Ovary (tissue), 1 donor: ENCODE data around the gene SEC61B.

Experiments used
- EP300 ChIP-seq: sonication (generic); formaldehyde crosslinking; IDR thresholded peaks from one replicate; pipeline ENCODE4 v1.6.1; 2017; ENCODE audit warnings: antibody characterized with exemption
- POLR2A ChIP-seq: fragments of 450-650 bp; IDR thresholded peaks from one replicate; pipeline ENCODE4 v1.6.1; 2017; ENCODE audit warnings: antibody characterized with exemption, mild to moderate bottlenecking, moderate library complexity

- no peak for TF ChIP-seq POLR2A
- no peak for TF ChIP-seq EP300
Measured at GRCh38 chr9:99261923-99262322, 39.8 kb downstream of the SEC61B start.
